ENCODE measurements around the gene NUP98.

DNA sequence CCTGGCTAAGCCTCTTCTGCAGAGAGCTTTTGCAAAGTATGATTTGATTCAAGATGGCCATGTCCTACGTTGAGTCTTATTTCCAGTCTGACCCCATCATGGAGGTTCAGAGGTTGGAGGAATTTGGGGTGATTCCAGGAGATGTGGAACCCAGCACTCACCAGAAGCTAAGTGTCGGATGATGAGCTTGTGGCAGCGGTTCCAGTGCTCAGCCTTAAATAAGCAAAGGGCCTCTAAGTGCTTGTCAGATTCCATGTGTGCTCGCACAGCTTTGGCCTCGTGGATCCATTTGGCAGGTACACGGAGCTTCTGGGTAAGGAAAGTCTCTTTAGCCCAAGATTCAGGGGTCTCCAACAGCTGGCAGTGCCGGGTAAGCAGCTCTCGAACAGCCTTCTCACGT is 114.3 kb downstream of the NUP98 start:
- TF ChIP-seq, protein P1, sequence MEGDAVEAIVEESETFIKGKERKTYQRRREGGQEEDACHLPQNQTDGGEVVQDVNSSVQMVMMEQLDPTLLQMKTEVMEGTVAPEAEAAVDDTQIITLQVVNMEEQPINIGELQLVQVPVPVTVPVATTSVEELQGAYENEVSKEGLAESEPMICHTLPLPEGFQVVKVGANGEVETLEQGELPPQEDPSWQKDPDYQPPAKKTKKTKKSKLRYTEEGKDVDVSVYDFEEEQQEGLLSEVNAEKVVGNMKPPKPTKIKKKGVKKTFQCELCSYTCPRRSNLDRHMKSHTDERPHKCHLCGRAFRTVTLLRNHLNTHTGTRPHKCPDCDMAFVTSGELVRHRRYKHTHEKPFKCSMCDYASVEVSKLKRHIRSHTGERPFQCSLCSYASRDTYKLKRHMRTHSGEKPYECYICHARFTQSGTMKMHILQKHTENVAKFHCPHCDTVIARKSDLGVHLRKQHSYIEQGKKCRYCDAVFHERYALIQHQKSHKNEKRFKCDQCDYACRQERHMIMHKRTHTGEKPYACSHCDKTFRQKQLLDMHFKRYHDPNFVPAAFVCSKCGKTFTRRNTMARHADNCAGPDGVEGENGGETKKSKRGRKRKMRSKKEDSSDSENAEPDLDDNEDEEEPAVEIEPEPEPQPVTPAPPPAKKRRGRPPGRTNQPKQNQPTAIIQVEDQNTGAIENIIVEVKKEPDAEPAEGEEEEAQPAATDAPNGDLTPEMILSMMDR (IDR thresholded peaks at IDR 0.05) = no peak
- no peak for TF ChIP-seq HOXB5 (CRISPR knock-in tag; IDR thresholded peaks at IDR 0.05)
- TF ChIP-seq, protein P2, sequence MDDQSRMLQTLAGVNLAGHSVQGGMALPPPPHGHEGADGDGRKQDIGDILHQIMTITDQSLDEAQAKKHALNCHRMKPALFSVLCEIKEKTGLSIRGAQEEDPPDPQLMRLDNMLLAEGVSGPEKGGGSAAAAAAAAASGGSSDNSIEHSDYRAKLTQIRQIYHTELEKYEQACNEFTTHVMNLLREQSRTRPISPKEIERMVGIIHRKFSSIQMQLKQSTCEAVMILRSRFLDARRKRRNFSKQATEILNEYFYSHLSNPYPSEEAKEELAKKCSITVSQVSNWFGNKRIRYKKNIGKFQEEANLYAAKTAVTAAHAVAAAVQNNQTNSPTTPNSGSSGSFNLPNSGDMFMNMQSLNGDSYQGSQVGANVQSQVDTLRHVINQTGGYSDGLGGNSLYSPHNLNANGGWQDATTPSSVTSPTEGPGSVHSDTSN (IDR thresholded peaks at IDR 0.05) = no peak
- TF ChIP-seq MAZ (IDR thresholded peaks at IDR 0.05; ENCODE audit: borderline replicate concordance, low read depth, low read length) = no peak
- TF ChIP-seq EP300 (IDR thresholded peaks at IDR 0.05) = no peak
- TF ChIP-seq, protein P3, sequence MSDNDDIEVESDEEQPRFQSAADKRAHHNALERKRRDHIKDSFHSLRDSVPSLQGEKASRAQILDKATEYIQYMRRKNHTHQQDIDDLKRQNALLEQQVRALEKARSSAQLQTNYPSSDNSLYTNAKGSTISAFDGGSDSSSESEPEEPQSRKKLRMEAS (IDR thresholded peaks at IDR 0.05) = no peak
- TF ChIP-seq RFX5 (IDR thresholded peaks at IDR 0.05) = no peak
- TF ChIP-seq CBX2 (IDR thresholded peaks at IDR 0.05; ENCODE audit: borderline replicate concordance, low read depth) = no peak
- TF ChIP-seq SMC3 (IDR thresholded peaks at IDR 0.05) = no peak
- no peak for TF ChIP-seq RAD21 (conservative IDR thresholded peaks at IDR 0.05 in 1 of 2, IDR thresholded peaks at IDR 0.05 in 1 of 2)
- TF ChIP-seq MYC (IDR thresholded peaks at IDR 0.05; ENCODE audit: borderline replicate concordance, low read length) = no peak
- no peak for TF ChIP-seq FOSB (CRISPR knock-in tag; IDR thresholded peaks at IDR 0.05)
- no peak for TF ChIP-seq POLR2A (IDR thresholded peaks at IDR 0.05; ENCODE audit: low read length)
- TF ChIP-seq KDM1A (IDR thresholded peaks at IDR 0.05; ENCODE audit: low read depth) = no peak

Data from A549 (cell line).